ENCODE measurements around the gene EGFR. TPM values are rescaled to one million over a fixed set of nuclear protein-coding genes. Genes with fewer than 3 reads are reported as not detected.

Gene EGFR
- polyA plus RNA-seq, 1 donor from 2014 or later = 0.22 TPM

GRCh38 chr7:54972733-54973294, 46.0 kb upstream of the EGFR start:
- no peak overlapping the region for H2AFZ ChIP-seq (ENCODE audit: low read depth, low read length)
- no peaks in the 10 kb centered on the region for H3K36me3 ChIP-seq (ENCODE audit: insufficient read depth, low read length)
- no peak overlapping the region for H3K4me3 ChIP-seq (ENCODE audit: low read length)
- H3K4me2 ChIP-seq (ENCODE audit: low read length) = no peak overlapping the region
- no peak for TF ChIP-seq POLR2AphosphoS5 (IDR thresholded peaks at IDR 0.05)
- no peak for TF ChIP-seq REST (IDR thresholded peaks at IDR 0.05; ENCODE audit: borderline replicate concordance)
- TF ChIP-seq EZH2 (IDR thresholded peaks at IDR 0.05; ENCODE audit: borderline replicate concordance, insufficient read depth, low read length, poor library complexity, severe bottlenecking) = no peak
- no peaks in the 10 kb centered on the region for H3K79me2 ChIP-seq (replicated peaks; ENCODE audit: insufficient read depth, low read length)
- no peaks in the 10 kb centered on the region for H4K20me1 ChIP-seq (ENCODE audit: insufficient read depth)
- H3K9me2 ChIP-seq (ENCODE audit: insufficient read depth, low read length) = no peaks in the 10 kb centered on the region
- H3K27ac ChIP-seq (ENCODE audit: low read length) = no peak overlapping the region
- no peaks in the 10 kb centered on the region for H3K9me3 ChIP-seq (ENCODE audit: low read length)
- no peak overlapping the region for H3K9ac ChIP-seq (ENCODE audit: low read length)
- no peaks in the 10 kb centered on the region for H3K27me3 ChIP-seq (ENCODE audit: insufficient read depth, low read depth, low read length)
- H3F3A ChIP-seq (ENCODE audit: insufficient read depth, low read length, poor library complexity, severe bottlenecking) = no peaks in the 10 kb centered on the region

- H3K27me3 ChIP-seq (ENCODE audit: insufficient read depth, low read depth, low read length) = no peaks in the 10 kb centered on the region
- H4K20me1 ChIP-seq (ENCODE audit: insufficient read depth) = no peaks in the 10 kb centered on the region
- H3K4me3 ChIP-seq (ENCODE audit: low read length) = no peak overlapping the region
- no peak overlapping the region for H3K4me2 ChIP-seq (ENCODE audit: low read length)
- H3F3A ChIP-seq (ENCODE audit: insufficient read depth, low read length, poor library complexity, severe bottlenecking) = no peaks in the 10 kb centered on the region
- H3K9me2 ChIP-seq (ENCODE audit: insufficient read depth, low read length) = no peaks in the 10 kb centered on the region
- no peaks in the 10 kb centered on the region for H3K36me3 ChIP-seq (ENCODE audit: insufficient read depth, low read length)
- H3K9ac ChIP-seq (ENCODE audit: low read length) = no peak overlapping the region
- H2AFZ ChIP-seq (ENCODE audit: low read depth, low read length) = no peak overlapping the region
- H3K79me2 ChIP-seq (replicated peaks; ENCODE audit: insufficient read depth, low read length) = no peaks in the 10 kb centered on the region
- H3K27ac ChIP-seq (ENCODE audit: low read length) = no peak overlapping the region
- TF ChIP-seq RAD21 (conservative IDR thresholded peaks at IDR 0.05) (no peak), POLR2AphosphoS5 (IDR thresholded peaks at IDR 0.05) (no peak), EP300 (conservative IDR thresholded peaks at IDR 0.05; ENCODE audit: poor library complexity, severe bottlenecking) (no peak), SMC3 (conservative IDR thresholded peaks at IDR 0.05; ENCODE audit: poor library complexity) (no peak), EZH2 (IDR thresholded peaks at IDR 0.05; ENCODE audit: borderline replicate concordance, insufficient read depth, low read length, poor library complexity, severe bottlenecking) (no peak), TAF1 (IDR thresholded peaks at IDR 0.05; ENCODE audit: low read depth) (no peak), CTCF (IDR thresholded peaks at IDR 0.05; ENCODE audit: poor library complexity, severe bottlenecking) (no peak), MXI1 (conservative IDR thresholded peaks at IDR 0.05; ENCODE audit: poor library complexity, severe bottlenecking) (no peak), REST (IDR thresholded peaks at IDR 0.05; ENCODE audit: borderline replicate concordance) (no peak)
- no peaks in the 10 kb centered on the region for H3K9me3 ChIP-seq (ENCODE audit: low read length)
These were observed 40.3 kb upstream of the EGFR start for GRCh38 chr7:54978364-54979116.

Measured in neural cell (in vitro differentiated cells).